GM19238 (cell line): Measurements from ENCODE around the gene ARHGEF7.

Experiments
- DNase-seq: peaks from one replicate; pipeline ENCODE4 v3.0.0; 2011; ENCODE audit warnings: low spot score; ENCODE audit not compliant: insufficient read length

Gene ARHGEF7

DNA sequence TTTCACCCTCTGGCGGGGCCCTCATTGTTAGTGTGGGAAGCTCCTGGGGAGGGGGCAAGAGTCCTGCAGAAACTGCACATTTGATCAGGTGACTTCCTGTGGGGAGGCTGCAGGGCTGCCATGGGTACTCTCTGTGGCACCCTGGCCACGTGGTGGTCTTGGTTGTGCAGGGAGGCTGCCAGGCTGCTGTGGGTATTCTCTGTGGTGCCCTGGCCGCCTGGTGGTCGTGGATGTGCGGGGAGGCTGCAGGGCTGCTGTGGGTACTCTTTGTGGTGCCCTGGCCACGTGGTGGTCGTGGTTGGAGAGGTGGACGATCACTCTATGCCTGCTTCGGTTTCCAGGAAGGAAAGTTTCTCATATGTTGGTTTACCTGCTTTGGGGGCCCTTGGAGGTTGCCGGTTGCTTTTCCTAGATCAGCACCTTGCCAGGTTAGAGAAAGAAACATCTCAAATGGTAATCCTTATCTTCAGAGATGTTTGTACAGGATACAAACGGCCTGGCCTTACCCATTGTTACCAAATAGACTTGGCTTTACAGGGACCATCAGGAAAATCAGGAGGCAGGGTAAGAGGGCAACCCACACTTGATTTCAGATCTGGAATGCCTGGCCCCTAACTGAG lies 228.2 kb downstream of the ARHGEF7 start:
- DNase-seq, result no peak

DNA sequence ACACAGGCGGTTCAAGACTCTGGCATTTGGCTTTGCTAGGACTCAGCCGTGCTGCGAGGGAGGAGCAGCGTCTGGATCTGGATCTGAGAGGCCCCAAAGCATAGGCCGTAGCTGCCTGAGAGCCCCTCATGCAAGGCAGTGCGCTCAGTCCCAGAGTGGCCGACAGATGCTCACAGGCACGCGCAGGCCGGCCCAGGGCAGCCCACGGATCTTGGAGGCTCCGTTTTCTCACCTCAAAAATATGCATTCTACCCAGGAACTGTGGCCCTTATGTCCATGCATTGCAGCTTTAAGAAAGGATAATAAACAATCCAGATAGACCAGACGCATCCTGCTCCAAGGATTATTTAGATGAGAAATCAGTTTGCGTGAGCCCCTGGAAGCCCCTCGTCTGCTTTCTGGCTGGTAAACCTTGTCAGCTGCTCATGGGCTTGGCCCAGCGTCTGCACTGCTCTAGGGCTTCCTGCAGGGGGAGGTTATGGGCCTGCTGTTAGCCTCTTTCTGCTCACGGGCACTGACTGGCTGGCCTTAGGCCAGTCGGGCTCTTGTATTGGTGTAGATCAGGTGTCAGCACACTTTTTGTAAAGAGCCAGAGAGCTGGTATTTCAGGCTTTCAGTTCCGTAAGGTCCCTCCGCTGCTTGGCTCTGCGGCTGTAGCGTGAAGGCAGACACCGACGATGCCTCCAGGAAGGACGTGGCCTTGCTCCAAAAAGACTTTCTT lies 229.5 kb downstream of the ARHGEF7 start:
- no peak for DNase-seq

DNA sequence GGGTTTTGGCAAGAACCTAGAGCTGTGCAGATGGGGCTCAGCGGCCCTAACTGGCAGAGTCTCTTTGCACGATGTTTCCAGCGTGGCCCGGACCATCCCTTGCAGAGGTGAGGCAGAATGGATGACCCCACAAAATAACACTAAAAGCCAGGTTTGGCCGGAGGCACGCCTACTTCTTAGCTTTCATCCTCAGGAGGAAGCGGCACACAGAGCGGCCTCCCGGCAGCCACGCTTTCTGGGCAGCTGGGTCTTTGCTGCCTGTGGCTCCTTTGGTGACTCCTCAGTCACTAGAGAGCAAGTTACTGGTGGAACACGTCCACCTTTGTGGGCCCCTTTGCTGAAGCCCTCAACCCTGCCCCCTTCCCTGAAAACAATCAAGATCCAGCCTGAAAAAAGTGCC lies 230.6 kb downstream of the ARHGEF7 start:
- DNase-seq, result no peak

DNA sequence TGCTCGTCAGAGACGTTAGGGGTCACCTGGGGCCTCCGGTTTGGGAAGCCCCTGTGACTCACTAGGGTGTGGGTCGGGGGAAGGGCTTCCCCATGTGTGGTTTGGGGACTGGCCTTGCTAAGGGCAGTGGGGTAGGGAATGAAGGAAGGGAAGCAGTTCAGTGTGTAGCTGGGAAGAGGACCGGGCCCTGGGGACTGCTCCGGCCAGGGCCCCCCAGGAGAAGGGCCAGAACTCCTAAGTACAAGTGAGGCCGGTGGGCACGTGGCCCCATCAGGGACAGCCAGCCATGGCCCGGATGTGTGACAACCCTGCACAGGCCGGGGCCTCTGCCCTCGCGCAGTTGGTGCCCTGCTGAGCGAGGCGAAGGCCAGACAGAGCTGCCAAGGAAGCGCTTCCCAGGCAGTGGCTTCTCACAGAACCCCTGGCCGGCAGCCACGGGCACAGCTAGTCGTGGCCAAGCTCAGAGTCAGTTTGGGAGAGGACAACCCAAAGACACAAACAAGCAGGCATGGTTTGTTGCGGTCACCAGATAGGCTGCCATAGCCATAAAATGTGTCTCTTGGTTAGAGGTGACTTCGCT lies 231.1 kb downstream of the ARHGEF7 start:
- no peak for DNase-seq

DNA sequence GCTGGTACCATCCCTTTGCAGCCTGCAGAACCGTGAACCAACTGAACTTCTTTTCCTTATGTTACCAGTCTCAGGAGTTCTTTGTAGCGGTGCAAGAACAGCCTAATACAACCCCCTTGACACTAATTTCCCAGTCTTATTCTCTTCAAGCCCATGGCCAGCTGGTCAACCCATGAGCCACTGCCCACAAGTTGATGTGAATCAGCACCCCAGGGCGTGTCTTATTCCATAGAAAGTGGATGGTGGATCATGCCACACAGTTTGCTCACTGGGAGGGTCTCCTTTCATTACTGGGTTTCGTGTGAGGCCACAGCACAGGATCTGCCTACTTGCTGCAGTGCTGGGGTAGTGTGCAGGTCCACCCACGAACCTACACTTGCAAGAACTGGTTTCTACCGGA lies 232.3 kb downstream of the ARHGEF7 start:
- DNase-seq, result no peak

DNA sequence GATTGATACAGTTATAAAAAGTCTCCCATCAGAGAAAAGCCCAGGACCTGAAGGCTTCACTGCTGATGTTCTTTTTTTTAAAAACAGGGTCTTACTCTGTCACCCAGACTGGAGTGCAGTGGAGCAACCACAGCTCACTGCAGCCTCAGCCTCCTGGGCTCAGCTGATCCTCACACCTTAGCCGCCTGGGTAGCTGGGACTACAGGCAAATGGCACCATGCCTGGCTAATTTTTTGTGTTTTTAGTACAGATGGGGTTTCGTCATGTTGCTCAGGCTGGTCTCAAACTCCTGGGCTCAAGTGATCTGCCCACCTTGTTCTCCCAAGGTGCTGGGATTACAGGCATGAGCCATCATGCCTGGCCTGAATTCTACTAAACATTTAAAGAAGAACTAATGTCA lies 238.4 kb downstream of the ARHGEF7 start:
- DNase-seq, result no peak

DNA sequence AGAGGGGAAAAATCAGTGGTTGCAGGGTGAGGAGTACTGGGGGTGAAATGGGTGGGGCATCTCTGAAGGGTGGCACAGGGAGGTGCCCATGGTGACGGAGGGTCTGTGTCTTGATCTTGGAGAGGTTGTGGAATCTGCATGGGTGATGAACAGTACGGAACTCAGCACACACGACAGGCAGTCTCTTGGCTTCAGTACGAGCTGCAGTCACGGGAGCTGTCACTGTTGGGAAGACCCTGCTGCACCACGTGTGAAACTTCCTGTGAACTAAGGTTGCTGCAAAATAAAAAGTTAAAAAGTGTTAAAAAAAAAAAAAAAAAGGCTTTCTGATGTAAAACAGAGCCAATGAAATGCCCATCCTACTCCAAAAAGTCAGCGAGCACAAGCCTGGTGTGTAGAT lies 239.7 kb downstream of the ARHGEF7 start:
- no peak for DNase-seq
